HL-60 (cell line): ENCODE data around the gene PHF11.

Source experiments
- DNase-seq, 2 experiments: peaks; one replicate each; pipeline ENCODE4 v3.0.0-alpha.2; 2010 to 2020; ENCODE audit warnings: low read depth in 1 of 2, low spot score in 1 of 2
- H3K27ac ChIP-seq: fragments of 250-450 bp; sonication (Bioruptor Pico); replicated peaks from 2 replicates; pipeline ENCODE4 v1.5.1; 2020; ENCODE audit warnings: mild to moderate bottlenecking, moderate library complexity
- H3K27me3 ChIP-seq: fragments of 250-450 bp; sonication (Bioruptor Pico); 2 replicates; pipeline ENCODE4 v1.5.1; 2021; ENCODE audit warnings: mild to moderate bottlenecking, moderate library complexity; ENCODE audit not compliant: insufficient read depth, poor library complexity, severe bottlenecking
- H3K4me3 ChIP-seq: replicated peaks from 2 replicates; pipeline ENCODE4 v1.5.1; 2011; ENCODE audit warnings: mild to moderate bottlenecking, control low read depth, low read length; ENCODE audit not compliant: insufficient read depth
- GABPA ChIP-seq: IDR thresholded peaks from 2 replicates; pipeline ENCODE4 v1.6.1; 2012; ENCODE audit warnings: low read depth
- POLR2AphosphoS5 ChIP-seq: IDR thresholded peaks from 2 replicates; pipeline ENCODE4 v1.6.1; 2012; ENCODE audit warnings: low read depth
- SPI1 ChIP-seq: IDR thresholded peaks from 2 replicates; pipeline ENCODE4 v1.6.1; 2012; ENCODE audit warnings: low read depth, mild to moderate bottlenecking, borderline replicate concordance
- TF ChIP-seq, protein P1 (sequence below): IDR thresholded peaks from one replicate; pipeline ENCODE4 v1.5.1; 2011; ENCODE audit warnings: low read length, control low read depth, inconsistent platforms; ENCODE audit not compliant: insufficient read depth
- TF ChIP-seq, protein P2 (sequence below): IDR thresholded peaks from 2 replicates; pipeline ENCODE4 v1.6.1; 2012; ENCODE audit warnings: low read depth; ENCODE audit not compliant: insufficient replicate concordance

The PHF11 gene

DNA sequence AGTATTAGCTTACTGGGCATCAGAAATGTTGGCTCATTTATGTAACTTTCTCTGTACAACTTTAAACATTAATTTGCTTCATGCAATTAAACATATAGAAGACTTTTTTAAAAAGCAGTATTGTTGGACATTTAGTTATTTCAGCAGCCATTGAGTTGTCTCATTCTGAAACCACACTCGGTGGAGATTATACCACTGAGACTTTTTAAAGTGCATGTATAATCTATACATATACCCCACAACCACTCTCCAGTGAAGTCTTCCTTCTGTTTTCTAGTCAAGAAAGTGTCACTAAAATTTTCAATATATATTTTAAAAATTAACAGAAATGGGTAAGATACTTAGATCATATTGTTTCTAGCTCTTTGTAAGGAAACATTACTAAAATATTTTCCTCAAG lies 36.2 kb upstream of the PHF11 start:
- no peak for DNase-seq
- Histone ChIP-seq H3K27ac (no peak overlapping the region), H3K4me3 (no peak overlapping the region), H3K27me3 (no peaks in the 10 kb centered on the region)
- TF ChIP-seq, protein P1, sequence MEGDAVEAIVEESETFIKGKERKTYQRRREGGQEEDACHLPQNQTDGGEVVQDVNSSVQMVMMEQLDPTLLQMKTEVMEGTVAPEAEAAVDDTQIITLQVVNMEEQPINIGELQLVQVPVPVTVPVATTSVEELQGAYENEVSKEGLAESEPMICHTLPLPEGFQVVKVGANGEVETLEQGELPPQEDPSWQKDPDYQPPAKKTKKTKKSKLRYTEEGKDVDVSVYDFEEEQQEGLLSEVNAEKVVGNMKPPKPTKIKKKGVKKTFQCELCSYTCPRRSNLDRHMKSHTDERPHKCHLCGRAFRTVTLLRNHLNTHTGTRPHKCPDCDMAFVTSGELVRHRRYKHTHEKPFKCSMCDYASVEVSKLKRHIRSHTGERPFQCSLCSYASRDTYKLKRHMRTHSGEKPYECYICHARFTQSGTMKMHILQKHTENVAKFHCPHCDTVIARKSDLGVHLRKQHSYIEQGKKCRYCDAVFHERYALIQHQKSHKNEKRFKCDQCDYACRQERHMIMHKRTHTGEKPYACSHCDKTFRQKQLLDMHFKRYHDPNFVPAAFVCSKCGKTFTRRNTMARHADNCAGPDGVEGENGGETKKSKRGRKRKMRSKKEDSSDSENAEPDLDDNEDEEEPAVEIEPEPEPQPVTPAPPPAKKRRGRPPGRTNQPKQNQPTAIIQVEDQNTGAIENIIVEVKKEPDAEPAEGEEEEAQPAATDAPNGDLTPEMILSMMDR: no peak
- TF ChIP-seq GABPA (no peak), SPI1 (no peak), POLR2AphosphoS5 (no peak)
- TF ChIP-seq, protein P2, sequence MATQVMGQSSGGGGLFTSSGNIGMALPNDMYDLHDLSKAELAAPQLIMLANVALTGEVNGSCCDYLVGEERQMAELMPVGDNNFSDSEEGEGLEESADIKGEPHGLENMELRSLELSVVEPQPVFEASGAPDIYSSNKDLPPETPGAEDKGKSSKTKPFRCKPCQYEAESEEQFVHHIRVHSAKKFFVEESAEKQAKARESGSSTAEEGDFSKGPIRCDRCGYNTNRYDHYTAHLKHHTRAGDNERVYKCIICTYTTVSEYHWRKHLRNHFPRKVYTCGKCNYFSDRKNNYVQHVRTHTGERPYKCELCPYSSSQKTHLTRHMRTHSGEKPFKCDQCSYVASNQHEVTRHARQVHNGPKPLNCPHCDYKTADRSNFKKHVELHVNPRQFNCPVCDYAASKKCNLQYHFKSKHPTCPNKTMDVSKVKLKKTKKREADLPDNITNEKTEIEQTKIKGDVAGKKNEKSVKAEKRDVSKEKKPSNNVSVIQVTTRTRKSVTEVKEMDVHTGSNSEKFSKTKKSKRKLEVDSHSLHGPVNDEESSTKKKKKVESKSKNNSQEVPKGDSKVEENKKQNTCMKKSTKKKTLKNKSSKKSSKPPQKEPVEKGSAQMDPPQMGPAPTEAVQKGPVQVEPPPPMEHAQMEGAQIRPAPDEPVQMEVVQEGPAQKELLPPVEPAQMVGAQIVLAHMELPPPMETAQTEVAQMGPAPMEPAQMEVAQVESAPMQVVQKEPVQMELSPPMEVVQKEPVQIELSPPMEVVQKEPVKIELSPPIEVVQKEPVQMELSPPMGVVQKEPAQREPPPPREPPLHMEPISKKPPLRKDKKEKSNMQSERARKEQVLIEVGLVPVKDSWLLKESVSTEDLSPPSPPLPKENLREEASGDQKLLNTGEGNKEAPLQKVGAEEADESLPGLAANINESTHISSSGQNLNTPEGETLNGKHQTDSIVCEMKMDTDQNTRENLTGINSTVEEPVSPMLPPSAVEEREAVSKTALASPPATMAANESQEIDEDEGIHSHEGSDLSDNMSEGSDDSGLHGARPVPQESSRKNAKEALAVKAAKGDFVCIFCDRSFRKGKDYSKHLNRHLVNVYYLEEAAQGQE: no peak

DNA sequence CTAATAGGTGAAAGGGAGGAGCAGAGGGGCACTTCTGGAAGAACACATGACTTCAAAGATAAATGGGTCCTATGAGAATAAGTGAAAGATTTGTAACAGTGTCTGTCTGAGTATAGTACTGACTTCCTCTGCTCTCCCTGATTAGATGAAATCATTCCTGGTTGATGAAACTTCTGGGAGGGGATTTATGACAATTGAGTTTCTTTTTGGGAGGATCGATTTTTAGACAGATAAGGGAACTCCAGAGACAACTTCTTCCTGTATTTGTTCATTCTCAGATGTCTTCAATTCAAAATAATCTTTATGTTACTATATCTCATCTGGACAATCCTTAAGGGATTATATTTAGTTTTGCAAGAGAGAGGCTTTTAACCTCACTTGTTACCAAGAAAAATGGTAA lies 31.7 kb upstream of the PHF11 start:
- Histone ChIP-seq H3K27ac (no peak overlapping the region), H3K27me3 (no peaks in the 10 kb centered on the region), H3K4me3 (no peak overlapping the region)
- no peak for TF ChIP-seq GABPA
- no peak for TF ChIP-seq POLR2AphosphoS5
- TF ChIP-seq, protein P1: no peak
- TF ChIP-seq, protein P2: no peak
- no peak for TF ChIP-seq SPI1
- DNase-seq: no peak

DNA sequence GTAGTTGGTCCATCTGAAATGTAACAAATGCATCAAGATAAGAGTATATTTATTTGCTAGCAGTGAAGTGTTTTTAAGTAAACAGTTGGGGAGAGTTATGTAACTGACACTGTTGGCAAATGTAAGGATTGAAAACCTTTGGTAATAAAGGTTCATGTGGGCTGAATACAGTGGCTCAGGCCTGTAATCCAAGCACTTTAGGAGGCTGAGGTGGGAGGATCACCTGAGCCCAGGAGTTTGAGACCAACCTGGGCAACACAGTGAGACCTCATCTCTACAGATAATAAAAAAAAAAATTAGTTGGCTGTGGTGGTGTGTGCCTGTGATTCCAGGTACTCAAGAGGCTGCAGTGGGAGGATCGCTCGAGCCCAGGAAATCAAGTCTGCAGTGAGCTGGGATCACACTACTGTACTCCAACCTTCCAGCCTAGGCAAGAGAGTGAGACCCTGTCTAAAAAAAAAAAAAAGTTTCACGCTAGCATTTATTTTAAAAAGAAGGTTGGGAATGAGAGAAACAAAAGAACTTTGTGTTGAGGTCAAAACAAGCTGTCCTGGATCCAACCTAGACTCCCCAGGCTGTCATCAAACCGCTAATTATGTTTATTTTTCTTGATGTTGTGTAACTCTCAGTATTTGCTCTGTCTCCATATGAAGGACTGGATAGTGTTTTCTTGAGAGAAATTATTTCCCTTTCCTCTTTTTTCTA lies 31.0 kb upstream of the PHF11 start:
- no peak overlapping the region for H3K4me3 ChIP-seq
- no peak overlapping the region for H3K27ac ChIP-seq
- DNase-seq: no peak
- TF ChIP-seq, protein P2: no peak
- no peak for TF ChIP-seq GABPA
- TF ChIP-seq, protein P1: no peak
- TF ChIP-seq POLR2AphosphoS5: no peak
- TF ChIP-seq SPI1: no peak
- no peaks in the 10 kb centered on the region for H3K27me3 ChIP-seq
